Right hindlimb (tissue), 1 donor: ENCODE results near the gene VGLL4.
"Not testable (repeated sequence)": the region's sequence is repeated elsewhere in the genome, so short reads cannot be mapped to it uniquely, and the experiment has no call there.

ENCODE experiments used
- DNase-seq: peaks from one replicate; pipeline ENCODE4 v3.0.0-alpha.2; 2018

The VGLL4 gene

DNA sequence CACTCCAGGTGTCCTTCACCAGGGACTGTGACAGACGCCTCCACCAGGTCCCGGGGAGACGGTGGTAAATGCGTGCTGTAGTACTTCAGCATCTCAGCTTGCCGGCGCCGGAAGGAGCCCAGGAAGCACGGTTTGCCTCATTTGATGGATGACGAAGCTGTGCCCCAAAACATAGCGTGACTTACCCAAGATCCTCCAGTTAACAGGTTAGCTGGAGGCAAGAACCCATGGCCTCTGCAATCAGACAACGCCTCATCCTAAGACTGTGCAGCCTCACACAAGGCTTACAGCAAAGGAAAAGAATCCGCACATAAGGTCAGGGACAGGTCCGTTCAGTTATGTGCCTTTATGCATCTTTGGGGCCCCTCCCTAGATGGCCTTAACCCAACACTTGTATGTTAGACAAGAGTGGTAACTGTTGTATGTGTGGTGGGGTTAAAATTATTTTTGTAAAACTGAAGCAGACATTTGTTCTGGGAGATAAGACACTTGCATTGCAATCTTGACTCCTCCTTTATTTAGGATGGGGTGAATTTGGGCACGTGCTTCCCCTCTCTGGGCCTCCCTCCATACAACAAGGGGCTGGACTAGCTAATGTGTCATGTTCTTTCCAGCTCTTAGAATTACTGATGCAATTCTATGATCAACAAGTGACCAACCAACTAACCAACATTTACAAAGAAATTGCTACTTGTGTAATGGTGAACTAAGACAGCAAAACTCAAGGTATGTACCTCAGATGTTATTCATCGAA, 39.4 kb downstream of the VGLL4 start:
- DNase-seq, result no peak

DNA sequence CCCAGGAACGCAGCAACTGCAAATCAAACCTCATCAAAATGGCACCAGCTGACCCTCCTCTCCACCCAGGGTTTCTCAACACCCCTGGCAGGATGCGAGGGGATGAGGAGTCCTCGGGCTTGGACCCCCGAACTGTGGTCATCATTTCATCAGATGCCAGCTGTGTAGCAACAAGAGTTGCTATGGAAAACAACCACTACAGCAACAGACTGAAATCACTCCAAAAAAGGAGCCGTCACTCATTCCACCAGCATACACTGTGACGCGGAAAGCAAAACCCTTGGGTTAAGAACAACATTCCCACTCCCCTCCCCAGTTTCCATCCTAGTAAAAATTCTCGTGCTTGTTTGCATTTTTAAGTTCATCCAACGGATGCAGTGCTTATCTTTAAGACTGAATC, 40.1 kb downstream of the VGLL4 start:
- DNase-seq, result peak; percentile 74

DNA sequence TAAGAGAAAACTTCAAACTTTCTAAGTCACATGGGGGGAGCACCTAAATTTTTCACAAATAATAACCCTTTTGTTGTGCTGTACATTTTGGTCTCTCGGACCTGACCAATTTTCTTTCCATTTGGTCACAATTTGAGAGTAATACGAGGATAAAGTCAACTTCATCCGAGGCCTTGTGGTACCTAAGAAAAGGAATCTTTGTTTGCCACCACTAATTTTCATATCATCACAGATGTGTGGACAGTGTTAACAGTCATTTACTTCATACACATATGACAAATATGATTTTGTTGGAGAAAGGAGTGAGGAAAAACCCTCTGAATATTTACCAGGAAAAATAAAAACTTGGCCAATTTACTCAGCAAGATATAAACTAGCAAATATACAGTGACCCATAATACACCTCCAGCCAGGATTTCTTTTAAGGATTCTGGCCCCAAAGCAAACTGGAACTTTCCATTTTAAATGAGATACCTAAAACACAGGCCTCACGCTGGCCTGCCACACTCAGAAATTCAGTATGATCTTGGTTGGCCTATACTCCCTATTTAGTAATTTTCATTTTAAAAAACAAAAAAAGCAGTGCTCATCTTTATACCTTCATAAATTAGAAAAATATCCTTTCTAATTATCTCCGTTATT, 40.7 kb downstream of the VGLL4 start:
- DNase-seq, result no peak

DNA sequence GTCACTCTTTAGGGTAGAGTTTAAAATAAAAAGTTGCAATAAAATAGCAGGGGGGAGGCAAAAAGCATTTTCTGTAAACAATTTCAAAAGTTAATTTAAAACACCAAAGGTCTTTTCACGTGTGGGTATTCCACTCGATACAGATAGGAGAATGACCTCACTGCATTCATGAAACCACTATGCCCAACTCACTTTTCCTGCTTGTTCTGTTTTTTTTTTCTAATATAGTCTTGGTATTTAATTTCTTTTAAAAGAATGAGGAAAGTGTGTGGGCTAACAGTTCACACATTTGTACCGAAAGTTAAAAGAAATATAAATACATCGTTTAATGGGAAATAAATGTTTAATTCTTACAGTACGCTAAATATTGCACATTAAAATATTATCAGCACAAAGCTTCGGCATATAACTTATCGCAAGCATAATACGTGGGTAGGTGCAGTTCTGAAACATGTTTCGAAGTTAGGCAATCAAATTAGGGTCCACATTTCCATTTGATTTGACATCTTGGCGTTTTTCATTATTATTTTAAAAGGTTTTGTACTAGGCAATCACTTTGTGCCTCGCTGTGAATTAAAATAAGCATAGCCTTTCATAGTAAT, 41.4 kb downstream of the VGLL4 start:
- no peak for DNase-seq

DNA sequence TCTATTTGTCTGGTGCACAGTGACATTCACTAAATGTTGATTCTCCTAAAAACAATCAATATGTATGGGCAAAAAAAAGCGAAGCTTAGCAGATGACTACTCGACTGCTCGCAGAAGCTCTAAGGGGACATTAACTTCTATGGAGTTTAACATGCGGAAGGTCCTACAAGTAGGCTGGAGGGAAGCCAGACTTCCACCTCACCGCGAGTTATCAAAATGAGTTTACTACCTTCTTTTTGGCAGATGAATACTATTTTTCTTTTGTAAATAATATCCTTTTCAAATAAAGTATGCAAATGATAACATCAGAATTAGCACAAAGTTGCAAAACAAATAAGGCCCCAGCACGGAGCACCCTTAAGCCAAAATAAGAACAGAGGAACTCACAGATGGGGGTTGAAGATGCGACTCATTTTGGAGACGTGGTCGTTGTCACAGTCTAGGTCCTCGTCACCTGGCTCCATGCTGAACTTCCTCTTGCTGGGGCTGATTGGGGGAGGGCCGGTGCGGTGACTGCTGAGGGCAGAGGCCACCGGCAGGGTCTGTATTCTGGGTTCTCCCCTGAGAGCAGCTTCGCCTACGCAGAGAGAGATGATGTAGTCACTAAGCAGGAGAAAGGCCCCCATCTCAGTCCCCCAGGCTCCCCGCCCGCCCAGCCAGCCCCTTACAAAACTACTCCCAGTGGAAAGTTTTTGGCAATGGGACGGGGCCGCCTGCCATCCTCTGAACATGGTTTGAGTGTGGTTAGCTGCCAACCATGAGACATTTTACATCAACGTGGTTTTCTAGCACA, 42.1 kb downstream of the VGLL4 start:
- DNase-seq, result peak; percentile 66

DNA sequence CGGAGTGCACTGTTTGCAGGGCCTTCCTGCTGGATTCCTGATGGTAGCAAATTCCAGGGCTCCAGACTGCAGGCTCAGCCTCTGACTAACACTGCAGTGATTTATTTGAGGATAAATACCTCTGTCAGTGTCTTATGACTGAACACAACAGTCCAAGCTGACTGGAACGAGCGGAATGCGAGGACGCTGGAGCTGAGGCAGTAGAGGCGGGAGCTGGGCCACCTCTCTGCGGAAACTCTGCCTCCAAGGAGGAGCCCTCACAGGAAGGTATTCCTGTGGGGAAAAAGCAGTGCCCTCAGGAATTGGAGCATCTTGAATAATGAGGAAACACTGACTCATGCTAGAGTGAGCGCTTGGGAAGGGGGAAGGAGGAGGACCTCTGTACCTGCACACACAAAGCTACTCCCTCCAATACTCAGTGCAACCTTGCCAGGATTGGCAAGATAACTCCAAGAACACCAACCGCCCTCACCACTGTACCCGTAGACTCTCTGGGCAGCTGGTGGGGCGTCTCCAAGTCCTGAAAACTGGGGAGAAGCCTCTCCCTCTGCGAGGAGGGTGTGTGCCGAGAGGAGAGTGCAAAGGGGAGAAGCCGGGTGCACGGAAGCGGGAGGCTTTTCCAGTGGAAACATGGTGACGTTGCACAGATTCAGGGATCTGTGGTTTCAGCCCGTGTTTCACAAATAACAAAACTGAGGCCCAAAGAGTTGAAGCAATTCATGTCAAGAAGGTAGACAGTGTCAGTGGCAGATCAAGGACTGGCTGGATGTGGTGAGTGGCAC, 43.0 kb downstream of the VGLL4 start:
- DNase-seq, result peak; percentile 77

DNA sequence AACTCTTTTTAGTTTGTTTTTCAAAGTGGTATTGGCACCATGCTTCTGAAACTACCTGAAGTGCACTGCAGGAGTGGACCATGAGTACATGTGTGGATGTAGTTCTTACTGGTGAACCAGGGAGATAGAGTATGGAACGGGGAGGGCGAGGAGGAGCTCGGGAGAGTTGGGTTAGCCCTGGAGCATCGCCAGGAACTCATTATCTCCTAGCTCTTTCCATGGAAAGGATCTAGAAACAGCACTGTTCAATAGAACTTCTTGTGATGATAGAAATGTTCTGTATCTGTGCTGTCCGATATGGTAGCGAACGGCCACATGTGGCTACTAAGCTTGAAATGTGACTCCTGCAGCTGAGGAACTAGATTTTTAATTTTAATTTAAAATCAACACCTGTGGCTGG, 47.3 kb downstream of the VGLL4 start:
- DNase-seq, result no peak

DNA sequence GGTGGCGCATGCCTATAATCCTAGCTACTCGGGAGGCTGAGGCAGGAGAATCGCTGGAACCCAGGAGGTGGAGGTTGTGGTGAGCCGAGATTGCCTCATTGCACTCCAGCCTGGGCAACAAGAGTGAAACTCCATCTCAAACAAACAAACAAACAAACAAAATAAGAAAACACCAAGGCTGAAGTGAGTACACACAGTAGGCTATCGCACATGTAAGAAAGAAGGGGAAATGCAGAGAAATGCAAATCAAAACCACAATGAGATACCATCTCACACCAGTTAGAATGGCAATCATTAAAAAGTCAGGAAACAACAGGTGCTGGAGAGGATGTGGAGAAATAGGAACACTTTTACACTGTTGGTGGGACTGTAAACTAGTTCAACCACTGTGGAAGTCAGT, 48.7 kb downstream of the VGLL4 start:
- DNase-seq, result not testable (repeated sequence)

DNA sequence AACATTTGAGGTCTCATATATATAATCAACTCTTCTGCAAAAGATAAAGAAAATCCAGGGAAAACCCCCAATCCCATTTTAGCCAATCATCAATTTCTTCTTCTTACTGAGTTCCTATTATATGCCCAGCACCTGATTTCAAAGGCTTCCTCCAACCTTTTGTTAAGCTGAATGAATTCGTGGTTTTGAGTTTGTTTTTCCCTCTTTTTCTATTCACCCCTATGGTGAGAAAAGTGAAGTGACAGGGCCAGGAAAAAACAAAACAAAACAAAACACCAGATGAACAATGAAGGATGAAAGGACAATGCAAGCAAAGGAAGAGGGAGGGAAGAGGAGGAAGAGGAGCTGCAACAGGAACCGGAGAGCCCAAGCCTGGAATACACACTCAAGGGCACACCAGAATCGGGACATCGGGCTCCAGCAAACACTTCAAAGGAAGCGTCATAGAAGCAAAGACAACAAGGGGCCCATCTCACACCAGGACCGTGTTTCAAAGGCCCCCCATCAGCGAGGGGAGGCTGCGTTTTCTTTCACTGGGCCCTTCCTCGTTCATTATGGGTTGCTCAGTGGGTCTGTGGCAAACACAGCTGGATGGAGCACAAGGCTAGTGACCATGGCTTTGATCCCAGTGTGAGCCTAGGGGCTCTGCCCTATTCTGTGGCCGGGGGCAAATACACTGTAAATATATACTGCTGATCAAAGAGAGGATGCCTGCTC, 50.2 kb downstream of the VGLL4 start:
- DNase-seq, result no peak

DNA sequence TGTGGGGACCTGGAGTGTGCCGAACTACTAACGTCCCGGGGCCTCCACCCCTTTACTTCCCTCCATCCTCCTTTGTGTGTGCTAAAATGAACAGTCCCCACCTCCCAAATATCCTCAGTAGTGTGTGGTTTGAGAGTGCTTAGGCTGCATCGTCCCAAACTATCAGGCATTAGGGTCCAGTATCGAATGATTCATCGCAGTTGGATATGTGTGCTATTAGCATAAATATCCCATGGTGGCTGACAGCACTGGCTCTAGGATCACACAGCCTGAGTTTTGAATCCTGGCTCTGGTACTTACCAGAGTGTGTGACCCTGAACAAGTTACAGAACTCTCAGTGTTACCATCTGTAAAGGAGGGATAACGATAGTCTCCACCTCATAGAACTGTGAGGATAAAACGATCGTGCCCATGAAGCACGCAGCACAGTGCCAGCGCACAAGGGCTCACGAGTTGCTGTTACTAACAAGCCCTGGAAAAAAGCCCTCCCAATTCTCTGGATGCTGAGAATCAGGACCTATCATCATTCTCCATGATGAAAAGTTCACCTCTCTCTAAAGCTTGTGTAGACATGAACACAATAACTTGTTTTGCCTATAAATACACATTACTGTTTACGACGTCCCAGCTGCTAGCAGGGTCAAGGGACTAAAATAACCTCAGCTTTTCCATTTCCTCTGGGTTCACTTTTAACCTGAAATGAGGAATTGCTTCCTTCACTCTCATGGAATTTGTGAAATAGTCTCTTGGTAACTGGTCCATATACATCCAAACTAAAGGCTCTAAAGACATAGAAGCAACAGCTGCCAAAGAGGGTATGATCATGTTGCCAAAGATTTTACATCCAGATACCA, 51.0 kb downstream of the VGLL4 start:
- DNase-seq, result no peak

DNA sequence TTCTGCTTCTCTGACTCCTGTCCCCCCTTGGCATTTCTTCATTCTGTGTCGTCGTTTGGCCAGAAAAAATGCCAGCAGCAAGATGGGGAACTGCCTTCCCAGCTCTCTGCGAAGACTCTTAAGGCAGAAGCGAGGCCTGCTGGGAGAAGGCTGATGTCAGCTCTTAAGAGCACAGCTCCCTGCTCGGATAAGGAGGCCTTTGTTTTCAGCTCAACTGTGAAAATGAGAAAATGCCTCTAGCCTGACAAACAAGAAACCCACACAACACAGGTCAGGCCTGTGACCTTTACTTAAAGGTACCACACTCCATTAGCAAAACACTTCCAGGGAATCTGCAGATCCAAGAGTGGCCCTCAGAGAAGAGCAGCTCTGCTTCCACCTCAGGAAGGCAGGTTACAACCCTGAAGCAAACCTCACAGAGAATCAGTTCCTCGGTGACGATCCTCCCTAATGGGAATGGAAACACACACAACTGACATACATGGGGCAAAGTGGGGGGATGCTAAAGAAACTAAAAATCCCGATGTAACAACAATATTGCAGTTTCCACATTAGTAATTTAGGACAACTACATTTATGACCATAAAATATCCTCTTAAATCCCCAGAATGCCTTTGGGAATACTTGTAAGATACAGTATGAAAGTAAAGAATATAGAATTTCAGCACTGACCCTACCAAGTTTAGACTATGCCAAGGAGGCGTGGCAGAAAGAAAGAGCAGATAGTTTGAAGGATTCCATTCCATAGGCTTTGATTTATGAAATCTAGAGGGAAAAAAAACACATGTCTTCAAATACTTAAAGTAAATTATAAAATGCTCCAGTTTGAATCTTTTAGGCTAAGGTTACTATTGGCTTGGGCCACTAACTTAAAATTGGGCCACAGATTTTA, 52.1 kb downstream of the VGLL4 start:
- no peak for DNase-seq

DNA sequence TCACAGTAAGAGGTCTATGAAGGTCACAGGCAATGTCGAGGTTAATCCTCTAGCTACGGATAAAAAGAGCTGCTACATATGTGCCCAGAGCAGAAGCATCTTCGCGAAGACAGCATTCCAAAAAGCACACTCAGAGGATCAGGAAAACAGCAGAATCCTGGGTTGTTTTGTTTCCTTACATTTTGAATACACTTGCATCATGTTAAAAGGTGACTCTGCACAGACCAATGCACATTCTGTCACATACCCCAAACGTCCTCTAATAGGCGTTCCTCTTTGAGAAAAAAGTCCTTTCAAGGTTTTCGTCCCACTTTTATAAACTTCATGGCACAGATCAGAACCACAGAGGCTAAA, 52.7 kb downstream of the VGLL4 start:
- DNase-seq, result no peak

DNA sequence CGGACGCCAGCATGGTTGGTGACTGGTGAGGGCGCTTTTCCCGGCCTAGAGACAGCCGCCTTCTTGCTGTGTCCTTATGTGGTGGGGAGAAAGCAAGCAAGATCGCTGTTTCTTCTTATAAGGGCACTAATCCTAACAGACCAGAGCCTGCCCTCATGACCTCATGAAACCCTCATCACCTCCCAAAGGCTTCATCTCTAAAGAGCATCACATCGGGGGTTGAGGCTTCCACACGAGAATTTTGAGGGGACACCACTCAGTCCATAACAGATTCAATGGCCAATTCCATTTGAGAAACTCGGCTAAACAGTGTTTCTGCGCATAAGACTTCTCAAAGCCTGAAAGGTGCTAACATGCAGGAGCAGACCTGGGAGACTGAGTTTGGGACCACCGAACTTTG, 54.0 kb downstream of the VGLL4 start:
- no peak for DNase-seq

DNA sequence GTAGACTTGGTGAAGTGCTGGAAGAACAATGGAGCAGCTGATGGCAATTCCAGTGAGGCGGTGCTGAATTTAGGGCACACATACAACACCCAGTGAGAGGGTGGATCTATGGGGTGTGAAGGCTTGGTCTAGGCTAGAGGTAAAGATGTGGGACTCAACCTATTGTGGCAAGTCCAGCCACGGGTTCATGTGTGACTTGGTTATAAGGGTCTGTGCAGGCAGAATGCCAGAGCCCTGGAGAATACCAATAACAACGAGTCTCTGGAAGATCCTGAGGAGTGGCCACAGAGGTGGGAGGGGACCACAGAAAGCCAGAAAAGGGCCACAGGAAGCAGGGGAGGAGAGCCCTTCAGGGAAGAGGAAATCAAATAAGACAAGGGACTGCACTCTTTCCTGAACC, 55.0 kb downstream of the VGLL4 start:
- DNase-seq, result no peak

DNA sequence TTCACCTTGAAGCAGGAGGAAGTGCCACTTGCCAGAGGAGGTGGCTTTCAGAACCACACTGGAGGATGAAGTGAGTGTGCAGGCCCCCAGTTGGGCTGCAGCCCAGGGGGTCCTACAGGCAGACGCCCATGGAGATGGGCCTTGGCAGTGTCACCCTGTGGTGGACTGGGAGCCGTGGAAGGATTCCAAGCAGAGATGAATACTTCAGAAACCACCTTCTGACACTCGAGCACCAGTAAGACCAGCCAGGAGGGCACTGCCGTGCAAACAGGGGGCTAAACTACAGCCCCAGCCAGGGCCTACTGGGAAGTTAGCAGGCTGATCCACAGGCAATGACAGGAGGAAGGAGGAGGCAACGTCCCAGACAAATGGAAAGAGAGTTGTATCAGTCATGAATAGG, 55.4 kb downstream of the VGLL4 start:
- DNase-seq, result no peak

DNA sequence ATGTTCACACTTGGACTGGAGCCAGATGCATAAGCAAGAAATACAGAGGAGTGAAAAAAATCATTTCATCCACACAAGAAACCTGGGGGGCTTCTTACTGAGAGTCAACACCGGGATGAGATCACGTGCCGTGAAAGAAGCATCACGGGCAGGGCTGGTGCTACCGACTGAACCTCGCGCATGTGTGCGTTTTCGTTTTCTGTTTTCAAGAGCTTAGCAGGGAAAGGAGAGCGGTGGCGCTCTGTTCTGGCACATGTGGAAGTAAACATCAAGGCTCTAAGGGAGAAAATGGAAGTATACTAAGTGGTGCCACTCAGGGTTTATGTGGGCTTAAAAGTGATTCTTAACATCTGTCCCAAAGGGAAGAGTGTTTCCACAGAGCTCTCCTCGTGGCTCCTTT, 55.9 kb downstream of the VGLL4 start:
- no peak for DNase-seq

DNA sequence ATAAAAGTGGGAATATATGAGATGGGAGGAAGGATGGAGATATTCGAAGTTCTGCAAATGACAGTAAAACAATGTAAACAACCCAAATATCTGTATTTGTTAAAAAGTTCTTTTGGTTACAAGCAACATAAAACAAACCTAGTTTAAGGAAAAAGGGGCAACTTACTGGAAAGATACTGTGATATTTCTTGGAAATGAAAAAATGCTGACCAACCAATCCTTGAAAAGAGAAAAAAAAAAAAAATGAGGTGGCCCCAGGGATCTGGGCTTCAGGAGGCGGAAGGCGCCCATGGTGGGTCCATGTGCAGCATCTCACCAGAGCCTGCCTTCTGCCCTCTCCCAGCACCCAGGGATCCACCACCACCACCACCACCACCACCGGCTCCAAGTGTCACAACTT, 59.1 kb downstream of the VGLL4 start:
- DNase-seq, result no peak

DNA sequence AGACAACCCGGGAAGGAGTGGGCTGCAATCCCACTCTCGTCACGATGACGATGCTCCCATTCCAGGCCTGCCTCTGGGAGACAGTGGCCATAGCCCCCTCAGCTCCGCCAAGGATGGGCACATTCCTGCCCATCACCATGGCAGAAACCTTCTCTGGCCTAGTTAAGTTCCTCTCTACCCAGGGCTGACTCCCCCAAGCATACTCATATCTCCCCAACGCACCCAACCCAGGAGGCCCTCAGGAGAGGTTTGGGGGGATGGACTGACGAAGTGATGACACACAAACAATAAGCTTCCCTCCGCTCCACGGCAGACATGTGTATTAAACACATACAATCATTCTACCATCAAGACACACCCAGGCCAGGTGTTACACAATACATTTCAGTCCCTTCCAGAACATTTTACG, 60.1 kb downstream of the VGLL4 start:
- peak; percentile 68 for DNase-seq

DNA sequence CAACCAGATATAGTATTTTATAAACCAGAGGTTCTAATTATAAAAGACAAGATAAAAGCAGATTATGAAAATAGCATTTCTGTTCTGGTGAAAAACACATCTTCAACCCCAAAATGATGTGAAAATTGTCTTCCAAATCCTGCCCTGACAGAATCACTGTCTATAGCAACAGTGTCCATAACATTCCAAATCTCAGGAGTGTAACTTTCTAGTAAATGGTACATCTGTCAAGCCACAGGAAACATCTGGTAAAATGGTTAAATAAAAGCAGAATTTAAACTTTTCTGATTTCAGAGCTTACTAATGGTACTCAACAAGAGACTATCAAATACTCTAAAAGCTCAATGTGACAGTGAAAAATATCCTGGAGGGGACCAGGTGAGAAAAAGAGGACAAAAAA, 60.5 kb downstream of the VGLL4 start:
- no peak for DNase-seq
